Cardiac fibroblast (primary cell): ENCODE measurements around the gene SPOCK3.

Experiments
- DNase-seq, 2 donors: peaks; one replicate each; pipeline versions ENCODE4 v3.0.0 to v3.0.0-alpha.2; 2010; ENCODE audit warnings: low read depth in 2 of 2
- H3K4me3 ChIP-seq, 2 donors: replicated peaks in 1 of 2; 1 replicate in 1 of 2; 2 replicates in 1 of 2; pipeline ENCODE4 v1.5.1; 2011; ENCODE audit warnings: low read depth in 2 of 2, low read length in 2 of 2, mild to moderate bottlenecking in 2 of 2, moderate library complexity in 1 of 2
- CTCF ChIP-seq: IDR thresholded peaks from one replicate; pipeline ENCODE4 v1.5.1; 2011; ENCODE audit warnings: low read depth, mild to moderate bottlenecking, low read length, inconsistent platforms

Gene SPOCK3

GRCh38 chr4:166957451-166957850, 276.8 kb downstream of the SPOCK3 start:
- no peak overlapping the region for H3K4me3 ChIP-seq
- DNase-seq, result no peak
- no peak for TF ChIP-seq CTCF

DNA sequence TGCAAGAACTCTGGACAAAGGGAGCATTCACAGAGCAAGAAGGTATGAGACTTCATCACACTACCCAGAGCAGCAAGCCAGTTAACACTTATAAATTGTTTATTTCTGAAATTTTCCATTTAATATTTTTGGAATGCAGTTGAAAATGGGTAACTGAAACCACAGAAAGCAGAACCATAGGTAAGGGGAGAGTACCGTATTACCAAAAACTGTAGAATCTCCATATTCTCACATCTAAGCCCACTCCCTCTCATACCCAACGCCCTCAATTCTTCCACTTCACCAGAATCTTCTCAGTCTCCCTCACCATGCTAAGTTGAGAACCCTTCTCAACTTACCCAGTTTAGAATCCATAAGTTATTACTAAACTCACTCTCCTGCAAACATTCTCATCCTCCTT, 277.8 kb downstream of the SPOCK3 start:
- no peak for TF ChIP-seq CTCF

DNA sequence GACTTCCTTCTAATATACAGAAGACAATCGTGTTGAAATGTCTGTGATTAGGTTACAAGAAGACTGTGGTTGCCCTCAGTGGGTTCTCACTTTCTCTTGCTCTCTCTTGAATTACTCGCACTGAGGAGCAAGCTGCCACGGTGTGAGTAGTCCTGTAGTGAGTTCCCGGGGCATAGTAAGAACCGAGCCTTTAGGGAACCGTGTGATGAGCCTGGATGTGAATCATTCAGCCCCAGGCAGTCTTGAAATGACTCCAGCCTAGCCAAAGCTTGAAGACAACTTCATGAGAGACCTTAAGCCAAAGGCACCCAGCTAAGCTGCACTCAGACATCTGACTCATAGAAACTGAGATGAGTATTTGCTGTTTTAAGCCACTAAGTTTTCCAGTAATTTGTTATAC, 292.7 kb downstream of the SPOCK3 start:
- DNase-seq, result no peak
- H3K4me3 ChIP-seq, result no peak overlapping the region
- no peak for TF ChIP-seq CTCF

More for the DNA sequence above, 277.8 kb downstream of the SPOCK3 start:
- DNase-seq, result no peak
- no peak overlapping the region for H3K4me3 ChIP-seq

- no peak for TF ChIP-seq CTCF
- DNase-seq, result no peak
- no peak overlapping the region for H3K4me3 ChIP-seq
These were observed 303.8 kb downstream of the SPOCK3 start for GRCh38 chr4:166930464-166930863.

DNA sequence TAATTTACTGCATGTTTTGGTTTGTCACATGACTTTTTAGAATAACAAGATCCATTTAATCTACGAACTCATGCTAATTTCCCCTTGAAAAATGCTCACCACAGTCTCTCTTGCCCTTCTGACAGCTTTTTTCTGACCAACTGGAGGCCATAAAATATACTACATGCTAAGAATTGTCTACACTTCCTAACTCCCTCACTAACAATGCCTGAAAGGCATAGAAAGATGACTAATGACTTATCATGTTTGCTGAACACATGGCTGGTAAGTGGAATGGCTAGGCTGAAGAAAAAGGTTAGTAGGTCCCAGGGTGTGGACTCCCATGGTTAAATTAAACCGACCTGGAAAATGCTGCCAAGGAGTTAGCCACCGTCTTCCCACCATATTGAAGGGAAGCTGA, 309.9 kb downstream of the SPOCK3 start:
- DNase-seq, result no peak
- TF ChIP-seq CTCF, result no peak
- no peak overlapping the region for H3K4me3 ChIP-seq

- TF ChIP-seq CTCF, result no peak
These were observed 320.4 kb downstream of the SPOCK3 start for GRCh38 chr4:166913926-166914325.

GRCh38 chr4:166903408-166903807, 330.9 kb downstream of the SPOCK3 start:
- H3K4me3 ChIP-seq, result no peak overlapping the region
- TF ChIP-seq CTCF, result no peak
- no peak for DNase-seq

More at GRCh38 chr4:166913926-166914325, 320.4 kb downstream of the SPOCK3 start:
- no peak for DNase-seq
- H3K4me3 ChIP-seq, result no peak overlapping the region
